22Rv1 (cell line): Measurements from ENCODE around the gene BLOC1S6.

Source experiments
- H3K27ac ChIP-seq: fragments of 450-650 bp; 2 replicates; pipeline ENCODE4 v1.5.1; 2017
- CTCF ChIP-seq: fragments of 450-650 bp; IDR thresholded peaks from 2 replicates; pipeline ENCODE4 v1.5.1; 2017; ENCODE audit warnings: mild to moderate bottlenecking
- ZFX ChIP-seq: fragments of 450-650 bp; IDR thresholded peaks from 2 replicates; pipeline ENCODE4 v1.6.1; 2017; ENCODE audit warnings: antibody characterized with exemption, borderline replicate concordance

Gene BLOC1S6

GRCh38 chr15:45657254-45657653 lies 70.1 kb downstream of the BLOC1S6 start:
- no peak overlapping the region for H3K27ac ChIP-seq
- no peak for TF ChIP-seq ZFX
- no peak for TF ChIP-seq CTCF

GRCh38 chr15:45657764-45658545 lies 70.8 kb downstream of the BLOC1S6 start:
- TF ChIP-seq CTCF (no peak), ZFX (no peak)
- H3K27ac ChIP-seq: no peak overlapping the region
